GM18870 (cell line): Measurements from ENCODE around the gene DEFB131A.
"Not testable (repeated sequence)": the region's sequence is repeated elsewhere in the genome, so short reads cannot be mapped to it uniquely, and the experiment has no call there.

Source experiments
- ATAC-seq: cut with Tn5 transposase; IDR thresholded peaks from one replicate; pipeline ENCODE4 v1.9.1; 2021; ENCODE audit warnings: moderate library complexity; ENCODE audit not compliant: unreplicated experiment

DEFB131A gene

GRCh38 chr4:9444114-9444513 lies at the start of gene DEFB131A:
TSS of gene DEFB131A (plus strand) at chr4:9444414. CDS start at chr4:9444534, 120 bp downstream.
- not testable (repeated sequence) for ATAC-seq

- ATAC-seq: not testable (repeated sequence)
Measured at GRCh38 chr4:9405774-9406173, 38.4 kb upstream of the DEFB131A start.

- not testable (repeated sequence) for ATAC-seq
Measured at GRCh38 chr4:9406491-9406890, 37.7 kb upstream of the DEFB131A start.

GRCh38 chr4:9409793-9410192 lies 34.4 kb upstream of the DEFB131A start:
- no peak for ATAC-seq

GRCh38 chr4:9421884-9422455 lies 22.2 kb upstream of the DEFB131A start:
- not testable (repeated sequence) for ATAC-seq

GRCh38 chr4:9425916-9426315 lies 18.3 kb upstream of the DEFB131A start:
- ATAC-seq: not testable (repeated sequence)

GRCh38 chr4:9430061-9430460 lies 14.2 kb upstream of the DEFB131A start:
- not testable (repeated sequence) for ATAC-seq

GRCh38 chr4:9433320-9433719 lies 10.9 kb upstream of the DEFB131A start:
- not testable (repeated sequence) for ATAC-seq

GRCh38 chr4:9436728-9437127 lies 7.5 kb upstream of the DEFB131A start:
- ATAC-seq: not testable (repeated sequence)

- not testable (repeated sequence) for ATAC-seq
Measured at GRCh38 chr4:9442355-9442754, 1.9 kb upstream of the DEFB131A start.

GRCh38 chr4:9444681-9445080 lies 467 bp downstream of the DEFB131A start:
- ATAC-seq: not testable (repeated sequence)

- not testable (repeated sequence) for ATAC-seq
Measured at GRCh38 chr4:9452251-9452650, 8.0 kb downstream of the DEFB131A start.

- not testable (repeated sequence) for ATAC-seq
Measured at GRCh38 chr4:9454284-9454683, 10.1 kb downstream of the DEFB131A start.

GRCh38 chr4:9455046-9455445 lies 10.8 kb downstream of the DEFB131A start:
- ATAC-seq: not testable (repeated sequence)

GRCh38 chr4:9479466-9479865 lies 35.3 kb downstream of the DEFB131A start:
- not testable (repeated sequence) for ATAC-seq

GRCh38 chr4:9480066-9480465 lies 35.9 kb downstream of the DEFB131A start:
- not testable (repeated sequence) for ATAC-seq

- ATAC-seq: not testable (repeated sequence)
Measured at GRCh38 chr4:9482871-9483270, 38.7 kb downstream of the DEFB131A start.

- not testable (repeated sequence) for ATAC-seq
Measured at GRCh38 chr4:9483682-9484081, 39.5 kb downstream of the DEFB131A start.

- ATAC-seq: not testable (repeated sequence)
Measured at GRCh38 chr4:9486880-9487279, 42.7 kb downstream of the DEFB131A start.

- not testable (repeated sequence) for ATAC-seq
Measured at GRCh38 chr4:9488796-9489195, 44.6 kb downstream of the DEFB131A start.

GRCh38 chr4:9490496-9490895 lies 46.3 kb downstream of the DEFB131A start:
- ATAC-seq: not testable (repeated sequence)

- not testable (repeated sequence) for ATAC-seq
Measured at GRCh38 chr4:9490986-9491385, 46.8 kb downstream of the DEFB131A start.

GRCh38 chr4:9493589-9493988 lies 49.4 kb downstream of the DEFB131A start:
- not testable (repeated sequence) for ATAC-seq
